Measurements from ENCODE around the gene SLC8A1.

Gene SLC8A1

DNA sequence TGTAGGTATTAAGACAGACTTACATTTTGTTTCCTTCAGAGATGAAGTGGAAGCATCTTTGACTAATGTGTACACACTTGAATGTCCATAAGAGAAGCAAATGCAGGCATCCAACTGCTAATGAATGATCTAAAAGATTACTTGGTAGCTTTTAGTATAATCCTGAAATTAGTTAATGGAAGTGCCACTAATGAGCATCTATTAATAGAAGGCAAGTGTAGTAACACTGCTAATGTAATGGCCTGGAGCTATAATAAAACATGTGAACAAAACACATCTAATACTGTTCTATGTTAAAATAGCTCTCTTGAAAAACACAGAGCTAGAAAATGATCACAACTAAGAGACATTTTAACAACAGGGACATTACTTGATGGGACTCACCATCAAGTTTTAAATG, 225.3 kb downstream of the SLC8A1 start:
- DNase-seq (ENCODE audit: extremely low read depth, insufficient read length) = no peak
- Histone ChIP-seq H3K27me3 (replicated peaks; ENCODE audit: control insufficient read depth, insufficient read depth, low read length) (no peaks in the 10 kb centered on the region), H3K4me3 (replicated peaks; ENCODE audit: low read depth, low read length) (no peak overlapping the region), H3K36me3 (ENCODE audit: control insufficient read depth, insufficient read depth, low read length) (no peaks in the 10 kb centered on the region)
- TF ChIP-seq, protein P1, sequence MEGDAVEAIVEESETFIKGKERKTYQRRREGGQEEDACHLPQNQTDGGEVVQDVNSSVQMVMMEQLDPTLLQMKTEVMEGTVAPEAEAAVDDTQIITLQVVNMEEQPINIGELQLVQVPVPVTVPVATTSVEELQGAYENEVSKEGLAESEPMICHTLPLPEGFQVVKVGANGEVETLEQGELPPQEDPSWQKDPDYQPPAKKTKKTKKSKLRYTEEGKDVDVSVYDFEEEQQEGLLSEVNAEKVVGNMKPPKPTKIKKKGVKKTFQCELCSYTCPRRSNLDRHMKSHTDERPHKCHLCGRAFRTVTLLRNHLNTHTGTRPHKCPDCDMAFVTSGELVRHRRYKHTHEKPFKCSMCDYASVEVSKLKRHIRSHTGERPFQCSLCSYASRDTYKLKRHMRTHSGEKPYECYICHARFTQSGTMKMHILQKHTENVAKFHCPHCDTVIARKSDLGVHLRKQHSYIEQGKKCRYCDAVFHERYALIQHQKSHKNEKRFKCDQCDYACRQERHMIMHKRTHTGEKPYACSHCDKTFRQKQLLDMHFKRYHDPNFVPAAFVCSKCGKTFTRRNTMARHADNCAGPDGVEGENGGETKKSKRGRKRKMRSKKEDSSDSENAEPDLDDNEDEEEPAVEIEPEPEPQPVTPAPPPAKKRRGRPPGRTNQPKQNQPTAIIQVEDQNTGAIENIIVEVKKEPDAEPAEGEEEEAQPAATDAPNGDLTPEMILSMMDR (IDR thresholded peaks at IDR 0.05; ENCODE audit: insufficient read depth, low read length, poor library complexity, severe bottlenecking) = no peak

DNA sequence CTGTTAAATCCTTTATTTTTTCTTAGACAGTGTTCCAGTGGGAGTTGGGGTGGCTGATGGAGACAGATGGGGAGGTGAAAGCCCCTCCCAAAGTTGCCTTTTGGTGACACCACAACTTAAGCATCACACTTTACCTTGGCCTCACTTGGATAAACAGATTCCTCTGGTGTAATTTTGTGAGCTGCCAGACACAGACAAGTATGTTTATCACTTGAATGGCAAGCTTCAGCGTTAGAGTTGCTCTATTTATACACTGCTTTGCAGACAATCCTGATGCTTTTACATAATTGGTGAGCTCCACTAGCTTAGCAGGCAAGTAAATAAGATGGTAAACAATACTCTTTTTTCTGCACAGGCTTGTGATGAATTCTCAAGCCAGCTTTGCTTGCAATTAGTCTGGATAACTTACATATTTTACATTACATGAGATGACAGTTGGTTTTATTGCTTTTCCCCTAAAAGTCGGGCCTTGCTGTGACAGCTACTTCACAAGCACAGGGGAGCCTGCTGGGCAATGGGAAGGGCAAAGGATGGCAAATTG, 226.2 kb downstream of the SLC8A1 start:
- Histone ChIP-seq H3K27me3 (replicated peaks; ENCODE audit: control insufficient read depth, insufficient read depth, low read length) (no peaks in the 10 kb centered on the region), H3K4me3 (replicated peaks; ENCODE audit: low read depth, low read length) (no peak overlapping the region), H3K36me3 (ENCODE audit: control insufficient read depth, insufficient read depth, low read length) (no peaks in the 10 kb centered on the region)
- TF ChIP-seq, protein P1 (IDR thresholded peaks at IDR 0.05; ENCODE audit: insufficient read depth, low read length, poor library complexity, severe bottlenecking) = no peak
- DNase-seq (ENCODE audit: extremely low read depth, insufficient read length) = no peak

DNA sequence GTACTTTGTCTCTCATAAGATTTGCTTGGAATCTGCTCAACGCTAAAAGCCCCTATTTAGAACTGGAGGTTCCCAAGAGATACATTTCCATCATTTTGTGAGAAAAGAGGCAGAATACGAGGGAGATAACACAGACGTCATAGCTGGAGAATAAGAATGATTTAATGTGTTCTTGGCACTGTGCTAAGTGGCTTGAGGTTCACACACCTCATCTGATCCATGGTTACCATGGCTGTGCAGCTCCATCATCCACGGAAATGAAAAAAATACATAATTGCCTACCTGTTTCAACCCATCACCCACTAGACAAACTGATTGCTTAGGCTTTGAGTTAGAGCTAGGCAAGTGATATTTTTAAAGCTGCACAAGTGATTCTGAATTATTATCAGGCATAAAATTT, 227.6 kb downstream of the SLC8A1 start:
- Histone ChIP-seq H3K27me3 (replicated peaks; ENCODE audit: control insufficient read depth, insufficient read depth, low read length) (no peaks in the 10 kb centered on the region), H3K36me3 (ENCODE audit: control insufficient read depth, insufficient read depth, low read length) (no peaks in the 10 kb centered on the region), H3K4me3 (replicated peaks; ENCODE audit: low read depth, low read length) (no peak overlapping the region)
- no peak for DNase-seq (ENCODE audit: extremely low read depth, insufficient read length)
- TF ChIP-seq, protein P1 (IDR thresholded peaks at IDR 0.05; ENCODE audit: insufficient read depth, low read length, poor library complexity, severe bottlenecking) = no peak

DNA sequence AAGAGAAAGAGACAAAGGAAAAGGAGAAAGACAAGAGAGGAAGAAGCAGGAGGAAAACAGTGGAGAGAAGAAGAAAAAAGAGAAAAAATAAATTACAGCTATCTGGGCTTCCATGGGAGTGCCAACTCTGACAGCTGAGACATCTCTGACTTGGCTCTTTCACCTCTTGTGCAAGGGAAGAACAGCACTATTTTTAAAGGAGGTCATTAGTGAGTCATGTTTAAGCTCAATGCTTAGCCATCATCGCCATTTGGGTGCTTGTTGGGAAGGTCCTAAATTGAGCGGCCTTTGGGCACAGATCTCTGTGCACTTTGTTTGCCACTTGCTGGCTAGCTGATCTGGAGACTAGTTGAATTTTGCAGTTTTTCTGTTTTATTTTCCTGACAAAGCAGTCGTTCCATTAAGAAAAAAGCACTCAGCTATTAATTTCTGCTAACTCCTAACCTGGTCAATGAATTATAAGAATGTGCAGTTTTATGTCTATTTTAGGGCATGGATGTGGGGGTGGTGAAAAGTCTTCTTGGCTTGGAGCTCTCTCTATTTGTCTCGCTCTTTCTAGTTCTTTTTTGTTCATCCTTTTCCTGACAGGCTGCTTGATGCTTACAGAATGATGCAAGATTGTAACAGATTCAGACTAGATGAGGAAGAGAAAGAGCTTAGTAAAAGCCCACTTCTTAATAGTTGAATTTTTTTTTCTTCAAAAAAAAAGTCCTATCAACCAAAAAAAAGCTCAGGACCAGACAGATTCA, 231.5 kb downstream of the SLC8A1 start:
- TF ChIP-seq, protein P1 (IDR thresholded peaks at IDR 0.05; ENCODE audit: insufficient read depth, low read length, poor library complexity, severe bottlenecking) = no peak
- DNase-seq (ENCODE audit: extremely low read depth, insufficient read length) = no peak

DNA sequence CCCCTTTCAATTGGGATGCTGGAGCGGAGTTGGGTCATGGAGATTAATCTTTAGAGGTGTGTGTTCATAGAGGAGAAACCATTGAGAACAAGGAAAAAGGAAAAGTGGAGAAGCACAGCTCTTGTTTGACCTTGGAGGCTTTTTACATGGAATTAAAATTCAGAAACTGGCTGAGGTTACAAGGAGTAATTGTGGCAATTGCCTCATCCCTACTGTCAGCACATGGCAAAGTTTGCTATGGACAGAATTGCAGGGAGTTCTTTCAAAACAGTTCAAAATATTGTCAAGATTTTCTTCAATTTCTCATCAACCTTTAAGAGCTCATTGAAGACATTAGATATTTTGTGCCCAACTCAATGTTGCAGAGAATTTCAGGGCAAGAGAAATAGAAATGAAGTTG, 232.7 kb downstream of the SLC8A1 start:
- TF ChIP-seq, protein P1 (IDR thresholded peaks at IDR 0.05; ENCODE audit: insufficient read depth, low read length, poor library complexity, severe bottlenecking) = no peak
- Histone ChIP-seq H3K4me3 (replicated peaks; ENCODE audit: low read depth, low read length) (no peak overlapping the region), H3K36me3 (ENCODE audit: control insufficient read depth, insufficient read depth, low read length) (no peaks in the 10 kb centered on the region), H3K27me3 (replicated peaks; ENCODE audit: control insufficient read depth, insufficient read depth, low read length) (no peaks in the 10 kb centered on the region)
- DNase-seq (ENCODE audit: extremely low read depth, insufficient read length) = no peak

More for the DNA sequence above, 231.5 kb downstream of the SLC8A1 start:
- Histone ChIP-seq H3K36me3 (ENCODE audit: control insufficient read depth, insufficient read depth, low read length) (no peaks in the 10 kb centered on the region), H3K4me3 (replicated peaks; ENCODE audit: low read depth, low read length) (no peak overlapping the region), H3K27me3 (replicated peaks; ENCODE audit: control insufficient read depth, insufficient read depth, low read length) (no peaks in the 10 kb centered on the region)
